GM12875 (cell line): ENCODE measurements around the gene VEGFA.

Experiments
- H3K4me3 ChIP-seq: one replicate; pipeline ENCODE4 v1.5.1; 2011; ENCODE audit warnings: low read depth, low read length, control low read depth
- CTCF ChIP-seq: IDR thresholded peaks from 2 replicates; pipeline ENCODE4 v1.5.1; 2011; ENCODE audit warnings: low read depth, mild to moderate bottlenecking, control low read depth, inconsistent platforms, low read length, moderate library complexity, borderline replicate concordance; ENCODE audit not compliant: insufficient read depth

VEGFA gene

DNA sequence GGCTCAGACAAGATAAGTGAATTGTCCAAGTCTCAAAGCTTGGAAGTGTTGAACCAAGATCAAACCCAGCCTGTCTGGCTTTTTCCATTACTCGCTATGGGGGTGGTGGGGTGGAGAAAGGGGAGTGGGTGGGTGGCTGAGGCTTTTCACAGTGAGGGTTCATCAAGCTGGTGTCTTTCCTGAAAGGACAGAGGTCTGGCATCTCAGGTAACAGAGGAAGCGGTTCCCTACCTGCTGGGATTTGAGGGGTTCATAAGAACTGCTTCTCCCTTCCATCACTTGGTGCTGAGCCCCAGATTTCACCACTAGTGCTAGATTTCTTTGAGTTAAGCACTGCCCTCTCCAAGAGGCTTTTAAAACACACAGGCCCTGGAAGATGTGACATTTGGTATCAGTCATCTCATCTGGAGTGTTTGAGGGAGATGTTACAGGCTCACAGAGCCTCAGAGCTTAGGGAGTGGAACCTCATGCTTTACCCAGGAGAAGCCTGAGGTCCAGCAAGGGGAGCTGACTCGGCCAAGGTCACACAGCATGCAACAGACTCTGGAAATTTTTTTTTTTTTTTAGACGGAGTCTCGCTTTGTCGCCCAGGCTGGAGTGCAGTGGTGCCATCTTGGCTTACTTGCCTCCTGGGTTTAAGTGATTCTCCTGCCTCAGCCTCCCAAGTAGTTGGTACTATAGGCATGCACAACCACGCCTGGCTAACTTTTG is 6.0 kb upstream of the VEGFA start:
- H3K4me3 ChIP-seq: no peak overlapping the region
- TF ChIP-seq CTCF: no peak

DNA sequence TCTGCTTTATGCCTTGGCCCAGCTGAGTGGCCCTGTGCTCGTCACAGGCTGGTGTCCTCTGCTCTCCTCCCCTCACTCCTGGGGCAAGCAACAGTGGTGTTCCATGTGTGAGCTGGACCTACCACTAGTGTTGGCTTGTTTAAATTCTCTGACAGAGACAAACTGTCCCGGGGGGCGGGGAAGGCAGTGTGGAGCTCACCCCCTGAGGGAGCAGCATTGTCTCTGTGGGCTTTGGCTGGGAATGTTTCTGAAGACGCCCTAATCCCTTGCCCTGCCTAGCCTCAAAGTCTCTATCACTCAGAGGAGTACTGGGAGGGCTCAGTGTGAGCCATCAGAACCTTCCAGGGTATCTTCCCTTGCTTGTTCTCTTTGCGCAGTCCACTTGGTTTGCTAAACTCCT is 5.2 kb upstream of the VEGFA start:
- H3K4me3 ChIP-seq: no peak overlapping the region
- no peak for TF ChIP-seq CTCF

- no peak for TF ChIP-seq CTCF
Observed at GRCh38 chr6:43765776-43766499, 4.1 kb upstream of the VEGFA start.

DNA sequence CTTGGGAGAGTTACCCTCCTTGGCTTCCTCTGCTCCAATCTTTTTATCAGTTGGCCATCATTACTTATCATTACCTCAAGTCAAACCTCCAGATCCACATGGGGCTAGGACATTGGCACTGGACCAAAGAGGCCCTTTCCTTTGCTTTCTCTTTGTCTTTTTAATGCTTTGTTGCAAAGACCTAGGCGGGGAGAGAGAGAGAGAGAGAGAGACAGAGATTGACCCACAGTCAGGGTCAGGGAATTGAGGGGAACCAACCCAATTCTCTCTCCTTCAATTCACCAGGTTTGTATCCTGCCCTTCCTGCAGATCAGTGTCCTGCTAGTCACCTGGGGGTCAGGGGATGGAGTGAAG is 3.5 kb upstream of the VEGFA start:
- H3K4me3 ChIP-seq: no peak overlapping the region
- no peak for TF ChIP-seq CTCF

More at GRCh38 chr6:43765776-43766499, 4.1 kb upstream of the VEGFA start:
- no peak overlapping the region for H3K4me3 ChIP-seq

DNA sequence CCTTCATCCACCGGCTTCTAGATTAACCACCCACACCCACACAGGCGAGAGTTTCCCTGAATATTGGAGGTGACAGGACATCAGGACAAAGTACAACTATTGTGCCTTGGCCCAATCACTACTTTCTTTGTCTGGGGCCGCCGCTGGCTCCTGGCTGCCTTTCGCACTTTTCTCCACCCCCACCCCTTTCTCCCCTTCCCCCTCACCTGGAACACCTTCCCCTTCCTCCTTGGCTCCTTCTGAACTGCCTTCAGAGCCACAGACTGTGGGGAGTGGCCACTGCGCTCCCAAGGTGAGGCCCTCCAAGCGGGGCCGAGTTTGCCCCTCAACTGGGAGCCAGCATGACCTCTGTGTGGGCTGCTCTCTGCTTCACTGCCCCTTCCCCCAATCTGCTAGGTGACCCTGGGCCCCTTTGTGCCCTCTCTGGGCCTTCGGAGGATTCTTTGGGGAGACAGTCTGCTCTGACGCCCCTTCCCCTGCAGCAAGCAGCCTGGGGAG is 3.0 kb upstream of the VEGFA start:
- no peak for TF ChIP-seq CTCF
- H3K4me3 ChIP-seq: no peak overlapping the region

GRCh38 chr6:43767553-43768505 is 2.2 kb upstream of the VEGFA start:
- no peak for TF ChIP-seq CTCF
- H3K4me3 ChIP-seq: no peak overlapping the region

GRCh38 chr6:43768506-43768860 is 1.5 kb upstream of the VEGFA start:
- no peak for TF ChIP-seq CTCF

More at GRCh38 chr6:43768506-43768860, 1.5 kb upstream of the VEGFA start:
- H3K4me3 ChIP-seq: no peak overlapping the region
